Measurements from ENCODE around the gene LARP1.
"Not testable (repeated sequence)": the region's sequence is repeated elsewhere in the genome, so short reads cannot be mapped to it uniquely, and the experiment has no call there.

LARP1 gene

GRCh38 chr5:154816891-154817492, 61.8 kb downstream of the LARP1 start:
- no peak overlapping the region for H3K4me3 ChIP-seq (ENCODE audit: low read depth, low read length)
- TF ChIP-seq, protein P1, sequence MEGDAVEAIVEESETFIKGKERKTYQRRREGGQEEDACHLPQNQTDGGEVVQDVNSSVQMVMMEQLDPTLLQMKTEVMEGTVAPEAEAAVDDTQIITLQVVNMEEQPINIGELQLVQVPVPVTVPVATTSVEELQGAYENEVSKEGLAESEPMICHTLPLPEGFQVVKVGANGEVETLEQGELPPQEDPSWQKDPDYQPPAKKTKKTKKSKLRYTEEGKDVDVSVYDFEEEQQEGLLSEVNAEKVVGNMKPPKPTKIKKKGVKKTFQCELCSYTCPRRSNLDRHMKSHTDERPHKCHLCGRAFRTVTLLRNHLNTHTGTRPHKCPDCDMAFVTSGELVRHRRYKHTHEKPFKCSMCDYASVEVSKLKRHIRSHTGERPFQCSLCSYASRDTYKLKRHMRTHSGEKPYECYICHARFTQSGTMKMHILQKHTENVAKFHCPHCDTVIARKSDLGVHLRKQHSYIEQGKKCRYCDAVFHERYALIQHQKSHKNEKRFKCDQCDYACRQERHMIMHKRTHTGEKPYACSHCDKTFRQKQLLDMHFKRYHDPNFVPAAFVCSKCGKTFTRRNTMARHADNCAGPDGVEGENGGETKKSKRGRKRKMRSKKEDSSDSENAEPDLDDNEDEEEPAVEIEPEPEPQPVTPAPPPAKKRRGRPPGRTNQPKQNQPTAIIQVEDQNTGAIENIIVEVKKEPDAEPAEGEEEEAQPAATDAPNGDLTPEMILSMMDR (IDR thresholded peaks at IDR 0.05; ENCODE audit: low read depth, low read length), result no peak

DNA sequence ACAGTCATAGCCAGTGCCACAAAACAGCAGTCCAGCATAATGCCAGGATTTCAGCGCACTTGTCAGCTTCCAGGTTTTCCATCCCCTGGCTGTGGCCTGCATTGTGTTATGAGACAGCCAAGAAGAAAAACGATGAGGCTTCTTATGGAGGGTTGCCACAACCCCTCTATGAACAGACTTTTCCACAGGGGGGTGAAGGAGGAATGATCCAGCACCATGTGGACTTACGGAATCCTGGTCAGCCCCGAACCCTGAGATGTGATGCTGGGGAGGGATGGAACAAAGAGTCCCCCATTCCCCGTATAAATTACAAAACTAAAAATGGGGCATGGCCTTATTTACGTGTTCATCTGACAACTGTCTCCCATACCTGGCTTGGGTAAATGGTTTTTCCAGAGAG, 62.6 kb downstream of the LARP1 start:
- TF ChIP-seq, protein P1 (IDR thresholded peaks at IDR 0.05; ENCODE audit: low read depth, low read length), result no peak
- no peak overlapping the region for H3K4me3 ChIP-seq (ENCODE audit: low read depth, low read length)

DNA sequence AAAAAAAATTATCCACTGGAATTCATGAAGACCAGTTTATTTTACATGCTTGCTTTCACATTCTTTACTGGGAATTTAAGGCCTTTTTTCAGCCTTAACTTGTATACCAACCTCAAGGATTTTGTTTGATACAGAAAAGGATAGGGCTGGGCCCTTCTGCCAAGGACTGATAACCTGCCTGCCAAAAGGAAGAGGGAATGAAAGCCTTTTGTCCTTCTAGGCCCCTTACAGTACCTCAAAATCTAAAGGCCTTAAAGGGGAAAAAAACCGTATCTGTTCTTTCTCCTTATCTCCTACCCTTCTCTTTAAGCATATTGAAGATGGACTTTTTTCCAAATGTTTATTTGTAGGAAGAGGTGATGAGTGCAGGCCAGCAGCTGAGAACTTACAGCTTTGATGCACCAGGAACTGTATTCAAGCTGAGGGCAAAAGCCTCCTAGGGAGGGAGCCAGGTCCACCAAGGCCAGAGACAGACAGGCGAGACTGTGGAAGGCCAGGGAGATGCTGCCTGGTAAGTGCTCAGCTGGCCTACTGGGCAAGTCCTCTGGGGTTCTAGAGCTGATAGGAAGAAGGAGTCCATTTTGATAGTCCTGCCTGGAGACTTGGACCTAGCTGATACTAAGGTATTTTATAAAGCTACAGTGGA, 63.4 kb downstream of the LARP1 start:
- TF ChIP-seq, protein P1 (IDR thresholded peaks at IDR 0.05; ENCODE audit: low read depth, low read length), result no peak
- no peak overlapping the region for H3K4me3 ChIP-seq (ENCODE audit: low read depth, low read length)

- TF ChIP-seq, protein P1 (IDR thresholded peaks at IDR 0.05; ENCODE audit: low read depth, low read length), result no peak
- H3K4me3 ChIP-seq (ENCODE audit: low read depth, low read length), result no peak overlapping the region
Measured at GRCh38 chr5:154819546-154819945, 64.4 kb downstream of the LARP1 start.

DNA sequence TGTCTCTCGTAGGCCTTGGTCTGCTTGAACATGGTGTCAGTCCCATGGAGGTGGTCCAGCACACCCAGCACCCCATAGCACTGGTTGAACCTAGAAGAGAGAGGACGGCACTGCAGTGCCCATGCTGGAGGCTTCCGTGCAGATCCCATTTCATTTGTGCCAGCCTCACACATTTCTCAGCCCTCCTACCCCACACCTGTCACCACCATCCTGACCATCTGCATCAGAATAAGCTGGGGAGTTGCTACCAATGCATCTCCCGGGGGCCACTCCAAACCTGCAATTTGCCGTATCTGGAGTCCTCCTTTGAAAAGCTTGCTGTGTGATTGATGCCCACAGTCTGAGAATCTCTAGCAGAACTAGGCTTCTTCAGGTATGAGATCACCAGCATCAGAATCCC, 65.2 kb downstream of the LARP1 start:
- TF ChIP-seq, protein P1 (IDR thresholded peaks at IDR 0.05; ENCODE audit: low read depth, low read length), result no peak
- H3K4me3 ChIP-seq (ENCODE audit: low read depth, low read length), result no peak overlapping the region

DNA sequence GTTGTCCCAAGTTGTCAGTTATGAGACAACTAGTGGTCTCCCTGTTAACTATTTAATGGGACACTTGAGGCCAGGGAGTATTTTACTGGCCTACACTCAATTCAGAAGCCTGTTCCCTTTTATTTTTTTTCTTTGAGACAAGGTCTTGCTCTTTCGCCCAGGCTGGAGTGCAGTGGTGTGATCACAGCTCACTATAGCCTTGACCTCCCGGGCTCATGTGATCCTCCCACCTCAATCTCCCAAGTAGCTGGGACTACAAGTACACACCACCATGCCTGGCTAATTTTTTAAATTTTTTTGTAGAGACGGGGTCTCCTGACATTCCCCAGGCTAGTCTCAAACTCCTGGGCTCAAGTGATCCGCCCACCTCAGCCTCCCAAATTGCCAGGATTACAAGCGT, 67.7 kb downstream of the LARP1 start:
- not testable (repeated sequence) for H3K4me3 ChIP-seq (ENCODE audit: low read depth, low read length)

DNA sequence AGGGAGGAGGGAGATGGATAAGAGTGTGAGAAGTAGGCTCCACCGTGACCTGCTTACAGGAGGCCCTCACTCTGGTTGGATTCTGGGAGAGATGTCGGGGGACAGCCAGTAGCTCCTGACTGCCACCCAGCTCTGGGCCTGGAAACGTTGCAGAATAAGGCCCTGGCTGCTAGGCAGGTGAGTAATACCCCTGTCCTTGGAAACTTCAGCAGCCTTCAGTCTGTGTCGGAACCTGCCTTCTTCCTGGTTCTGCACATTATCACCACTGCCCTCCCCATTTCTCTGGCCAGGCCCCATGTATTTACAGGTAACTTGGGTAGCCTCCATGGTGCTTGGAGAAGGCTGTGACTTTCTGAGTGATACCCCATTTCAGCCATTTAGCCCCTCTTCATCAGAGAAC, 68.4 kb downstream of the LARP1 start:
- H3K4me3 ChIP-seq (ENCODE audit: low read depth, low read length), result no peak overlapping the region
- TF ChIP-seq, protein P1 (IDR thresholded peaks at IDR 0.05; ENCODE audit: low read depth, low read length), result no peak

- TF ChIP-seq, protein P1 (IDR thresholded peaks at IDR 0.05; ENCODE audit: low read depth, low read length), result no peak
- H3K4me3 ChIP-seq (ENCODE audit: low read depth, low read length), result no peak overlapping the region
Measured at GRCh38 chr5:154824070-154824469, 68.9 kb downstream of the LARP1 start.
